ENCODE results near the gene PIM2.

GRCh38 chrX:48918643-48919340, at the start of gene PIM2:
- TF ChIP-seq CTCF (conservative IDR thresholded peaks at IDR 0.05) (no peak), ZFX (IDR thresholded peaks at IDR 0.05) (no peak)
